Measurements from ENCODE around the gene SLAMF1. TPM values are rescaled to one million over a fixed set of nuclear protein-coding genes. Genes with fewer than 3 reads are reported as not detected.

Gene SLAMF1
- total RNA-seq, 4 donors from 2014 or later, result 0.33 to 3.7 (median 3.2) TPM; not detected in 1

DNA sequence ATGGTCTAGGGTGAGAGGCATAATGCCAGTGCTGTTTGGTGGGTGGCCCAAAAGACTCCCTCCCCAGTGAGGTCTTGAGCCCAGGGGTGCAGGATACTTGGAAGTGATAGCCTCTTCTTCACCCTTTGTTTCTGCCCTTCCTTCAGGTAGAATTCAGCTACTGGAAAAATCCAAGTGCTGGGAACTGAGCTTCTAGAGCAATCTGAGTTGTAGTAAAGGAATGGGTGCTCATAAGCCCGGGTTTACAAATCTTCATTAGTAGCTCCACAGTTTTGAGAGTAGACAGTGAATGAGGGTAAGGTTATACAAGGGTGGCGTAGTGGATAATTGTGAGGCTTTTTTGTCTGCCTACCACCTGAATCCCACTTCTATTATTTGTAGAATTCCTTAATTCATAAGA is 38.3 kb downstream of the SLAMF1 start:
- TF ChIP-seq, protein P1, sequence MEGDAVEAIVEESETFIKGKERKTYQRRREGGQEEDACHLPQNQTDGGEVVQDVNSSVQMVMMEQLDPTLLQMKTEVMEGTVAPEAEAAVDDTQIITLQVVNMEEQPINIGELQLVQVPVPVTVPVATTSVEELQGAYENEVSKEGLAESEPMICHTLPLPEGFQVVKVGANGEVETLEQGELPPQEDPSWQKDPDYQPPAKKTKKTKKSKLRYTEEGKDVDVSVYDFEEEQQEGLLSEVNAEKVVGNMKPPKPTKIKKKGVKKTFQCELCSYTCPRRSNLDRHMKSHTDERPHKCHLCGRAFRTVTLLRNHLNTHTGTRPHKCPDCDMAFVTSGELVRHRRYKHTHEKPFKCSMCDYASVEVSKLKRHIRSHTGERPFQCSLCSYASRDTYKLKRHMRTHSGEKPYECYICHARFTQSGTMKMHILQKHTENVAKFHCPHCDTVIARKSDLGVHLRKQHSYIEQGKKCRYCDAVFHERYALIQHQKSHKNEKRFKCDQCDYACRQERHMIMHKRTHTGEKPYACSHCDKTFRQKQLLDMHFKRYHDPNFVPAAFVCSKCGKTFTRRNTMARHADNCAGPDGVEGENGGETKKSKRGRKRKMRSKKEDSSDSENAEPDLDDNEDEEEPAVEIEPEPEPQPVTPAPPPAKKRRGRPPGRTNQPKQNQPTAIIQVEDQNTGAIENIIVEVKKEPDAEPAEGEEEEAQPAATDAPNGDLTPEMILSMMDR (IDR thresholded peaks at IDR 0.05; ENCODE audit: low read depth), result no peak

DNA sequence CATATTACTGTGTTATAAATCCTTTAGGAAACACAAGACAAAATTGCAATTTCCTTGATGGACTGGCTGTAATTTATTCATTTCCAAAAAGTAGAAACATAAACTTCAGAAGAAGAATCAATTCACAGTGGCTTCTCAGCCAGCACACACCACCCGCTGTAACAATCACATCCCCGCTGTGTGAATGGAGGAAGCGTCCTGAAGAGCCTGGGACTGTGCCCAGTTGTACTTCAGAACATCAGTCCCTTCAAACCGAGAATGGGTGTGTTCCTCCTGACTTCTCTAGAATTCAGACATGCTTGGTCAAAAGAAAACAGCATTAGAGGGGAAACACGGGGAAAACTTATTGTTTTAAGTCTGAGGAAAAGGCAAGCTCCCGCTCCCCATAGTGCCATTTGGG is 38.8 kb downstream of the SLAMF1 start:
- TF ChIP-seq, protein P1 (IDR thresholded peaks at IDR 0.05; ENCODE audit: low read depth), result no peak

DNA sequence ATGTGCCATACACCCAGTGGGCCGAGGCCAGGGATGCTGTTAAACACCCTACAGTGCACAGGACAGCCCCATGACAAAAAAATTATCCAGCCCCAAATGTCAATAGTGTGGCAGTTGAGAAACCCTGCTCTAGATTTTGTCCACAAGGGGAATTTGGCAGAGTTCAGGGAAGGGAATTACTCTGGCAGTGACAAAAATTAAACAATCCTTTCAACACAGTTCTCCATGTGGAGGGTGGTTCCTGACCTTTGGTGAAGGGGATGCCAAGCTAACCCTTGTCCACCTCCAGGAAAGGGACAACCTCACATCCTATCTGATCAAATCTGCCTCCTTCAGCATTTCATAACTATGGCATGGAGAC is 39.2 kb downstream of the SLAMF1 start:
- TF ChIP-seq, protein P1 (IDR thresholded peaks at IDR 0.05; ENCODE audit: low read depth), result no peak

DNA sequence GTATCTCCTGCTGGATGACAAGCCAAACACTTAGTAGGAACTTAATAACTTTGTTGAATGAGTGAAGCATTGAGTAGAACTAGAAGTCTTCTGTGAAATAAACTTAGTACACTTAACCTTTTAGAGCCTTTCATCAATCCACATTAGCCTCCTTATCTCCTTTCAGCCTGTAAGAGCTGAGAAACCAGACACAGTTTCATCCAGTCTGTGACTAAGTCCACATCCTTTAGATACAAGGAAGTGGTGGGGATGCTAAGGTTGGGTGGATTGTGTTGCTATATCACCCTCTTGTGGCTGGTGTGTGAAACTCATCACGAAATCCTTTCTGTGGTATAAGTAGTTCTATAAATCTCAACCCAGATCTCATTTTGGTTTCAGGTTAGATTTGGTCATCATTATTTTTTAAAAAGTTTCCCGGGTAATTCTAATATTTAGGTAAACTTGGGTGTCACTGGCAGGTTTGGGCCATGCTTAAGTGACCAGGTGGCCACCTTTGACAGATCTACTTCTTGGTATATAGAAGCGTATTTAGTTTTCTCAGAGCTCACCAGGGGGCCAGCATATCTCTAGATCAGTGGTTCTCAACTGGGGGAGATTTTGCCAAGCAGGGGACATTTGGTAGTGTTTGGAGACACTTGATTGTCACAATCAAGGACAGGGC is 39.7 kb downstream of the SLAMF1 start:
- TF ChIP-seq, protein P1 (IDR thresholded peaks at IDR 0.05; ENCODE audit: low read depth), result no peak

DNA sequence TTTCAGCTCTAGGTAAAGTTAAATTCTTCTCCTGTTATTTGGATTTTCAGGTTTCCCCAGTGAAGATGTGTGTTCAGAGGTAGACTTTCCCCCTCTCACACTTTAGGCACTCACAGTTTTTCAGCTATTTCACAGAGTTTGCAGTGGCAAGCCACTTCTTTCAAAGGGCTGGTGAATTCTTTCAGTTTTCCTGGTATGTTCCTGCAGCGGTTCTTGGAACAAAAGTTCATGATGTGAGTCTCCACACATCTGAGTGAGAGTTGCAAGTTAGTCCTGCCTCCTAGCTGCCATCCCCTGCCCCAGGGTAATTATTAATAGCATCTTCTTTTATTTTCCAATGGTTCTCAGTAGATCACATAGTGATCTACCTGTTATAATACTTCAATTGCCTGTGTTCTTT is 40.2 kb downstream of the SLAMF1 start:
- TF ChIP-seq, protein P1 (IDR thresholded peaks at IDR 0.05; ENCODE audit: low read depth), result no peak

DNA sequence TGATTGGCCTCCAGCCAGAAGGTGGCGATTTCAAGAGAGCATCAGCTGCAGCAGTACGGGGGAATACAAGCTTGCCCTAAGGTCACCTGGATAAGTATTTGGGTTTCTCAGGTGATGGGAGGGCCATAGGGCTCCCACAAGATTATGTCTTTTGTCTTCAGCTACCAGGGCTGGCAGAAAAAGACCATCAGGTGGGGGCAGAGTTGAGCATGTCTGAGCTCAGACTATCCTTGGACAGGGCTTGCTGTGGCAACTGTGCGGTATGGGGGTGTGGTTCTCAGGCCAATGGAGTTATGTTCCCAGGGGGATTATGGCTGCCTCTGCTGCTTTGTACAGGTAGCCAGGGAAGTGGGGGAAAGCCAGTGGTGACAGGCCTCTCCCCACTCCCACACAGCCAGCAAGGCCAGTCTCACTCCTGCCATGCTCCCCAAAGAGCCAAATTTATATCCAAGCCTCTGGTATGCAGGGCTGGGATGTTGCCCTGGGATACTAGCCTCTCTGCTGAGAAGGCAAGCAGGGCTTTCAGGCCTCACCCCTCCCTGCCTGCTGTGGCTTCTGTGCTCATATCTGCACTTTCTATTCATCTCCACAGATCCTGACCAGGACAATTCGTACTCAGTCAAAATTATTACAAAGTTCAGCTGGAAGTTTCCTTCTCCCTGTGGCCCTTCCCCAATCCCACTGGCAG is 40.9 kb downstream of the SLAMF1 start:
- TF ChIP-seq, protein P1 (IDR thresholded peaks at IDR 0.05; ENCODE audit: low read depth), result no peak

DNA sequence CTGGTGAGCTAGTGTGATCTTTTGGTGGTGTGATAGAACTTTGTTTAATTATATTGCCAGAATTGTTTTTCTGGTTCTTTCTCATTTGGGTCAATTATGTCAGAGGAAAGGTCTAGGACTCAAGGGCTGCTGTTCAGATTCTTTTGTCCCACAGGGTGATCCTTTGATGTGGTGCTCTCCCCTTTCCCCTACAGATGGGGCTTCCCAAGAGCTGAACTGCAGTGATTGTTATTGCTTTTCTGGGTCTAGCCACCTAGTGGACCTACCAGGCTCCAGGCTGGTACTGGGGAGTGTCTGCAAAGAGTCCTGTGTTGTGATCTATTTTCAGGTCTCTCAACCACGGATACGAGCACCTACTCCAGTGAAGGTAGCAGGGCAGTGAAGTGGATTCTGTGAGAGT is 41.6 kb downstream of the SLAMF1 start:
- TF ChIP-seq, protein P1 (IDR thresholded peaks at IDR 0.05; ENCODE audit: low read depth), result no peak

Measured in subcutaneous adipose tissue (tissue), 4 donors.